Measurements from ENCODE around the gene FBN3. TPM values are rescaled to one million over a fixed set of nuclear protein-coding genes. Genes with fewer than 3 reads are reported as not detected.

Gene FBN3
- polyA plus RNA-seq, 3 donors, result not detected

DNA sequence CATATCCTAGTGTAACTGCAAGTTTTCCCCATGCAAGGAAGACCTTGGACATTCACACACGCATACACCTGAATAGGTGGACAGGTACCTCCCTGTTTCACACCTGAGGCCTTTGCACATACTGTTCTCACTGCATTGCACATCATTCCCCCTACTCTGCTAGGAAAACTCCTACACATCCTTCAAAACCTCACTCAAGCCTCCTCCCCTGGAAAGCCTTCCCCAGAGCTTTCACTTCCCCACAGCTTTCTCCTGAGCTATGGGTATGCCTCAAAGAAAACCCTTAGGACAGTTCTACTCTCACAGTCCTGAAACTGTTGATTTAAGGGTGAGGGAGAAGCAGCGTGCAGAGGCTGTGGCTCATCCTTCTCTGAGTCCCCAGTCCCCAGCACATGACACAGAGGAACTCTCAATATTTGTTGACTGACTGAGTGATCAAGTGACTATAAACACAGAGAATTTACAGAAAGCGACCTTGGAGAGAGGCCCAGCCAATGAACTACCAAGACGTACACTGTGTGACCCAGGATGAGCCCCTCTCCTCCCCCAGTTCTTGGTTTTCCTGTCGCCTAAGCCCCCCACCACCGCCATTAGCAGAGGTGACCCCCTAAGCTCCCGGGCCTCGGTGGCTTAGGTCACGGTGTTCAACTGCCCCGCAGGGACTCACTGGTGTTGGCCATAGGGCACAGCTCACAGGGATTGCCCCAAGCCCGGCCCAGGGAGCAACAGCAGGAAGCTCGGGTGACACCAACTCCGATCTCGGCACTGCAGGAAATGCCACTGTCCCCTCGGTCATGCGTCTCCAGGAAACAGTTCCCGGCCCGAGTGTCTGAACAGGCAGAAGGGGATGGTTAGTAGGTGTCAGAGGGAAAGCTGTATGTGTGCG lies 40.6 kb downstream of the FBN3 start:
- H3K36me3 Mint-ChIP-seq, result no peaks in the 10 kb centered on the region
- no peaks in the 10 kb centered on the region for H3K4me1 ChIP-seq (ENCODE audit: control insufficient read depth in 1 of 2, insufficient read depth in 2 of 2, low read length in 2 of 2)
- H3K4me3 Mint-ChIP-seq, result peak overlapping the region in 1 of 2 donors; percentile 23
- intact Hi-C loops (cut with micrococcal nuclease), result no loop called here
- DNase-seq, result no peak
- no peaks in the 10 kb centered on the region for H3K27me3 ChIP-seq (ENCODE audit: control insufficient read depth in 2 of 2, insufficient read depth in 2 of 2, low read length in 2 of 2)
- no peaks in the 10 kb centered on the region for H3K79me2 ChIP-seq (ENCODE audit: insufficient read depth, low read length)
- H3K27ac Mint-ChIP-seq, result no peak overlapping the region
- no peaks in the 10 kb centered on the region for H3K36me3 ChIP-seq (replicated peaks in 1 of 2; ENCODE audit: control insufficient read depth in 1 of 2, insufficient read depth in 2 of 2, low read length in 2 of 2)
- 59% methylated on average over 18 of the region's 19 CpGs for WGBS (ENCODE audit: insufficient coverage)
- H3K9me3 Mint-ChIP-seq, result peaks cover 0 to 10% (median 7%) of the 10 kb centered on the region in 7 donors
- no peaks in the 10 kb centered on the region for H3K9me3 ChIP-seq (replicated peaks in 1 of 2; ENCODE audit: control insufficient read depth in 1 of 2, insufficient read depth in 1 of 2, low read length in 2 of 2)
- H3K27ac ChIP-seq (ENCODE audit: low read depth in 1 of 2, low read length in 2 of 2), result no peak overlapping the region
- peaks cover 12 to 13% (median 13%) of the 10 kb centered on the region in 3 donors for H3K27me3 Mint-ChIP-seq (ENCODE audit: low read depth in 3 of 3)
- no peaks in the 10 kb centered on the region for H3K4me1 Mint-ChIP-seq
- no peak overlapping the region for H3K9ac ChIP-seq (ENCODE audit: insufficient read depth, low read length, poor library complexity, severe bottlenecking)
- TF ChIP-seq, protein P1, sequence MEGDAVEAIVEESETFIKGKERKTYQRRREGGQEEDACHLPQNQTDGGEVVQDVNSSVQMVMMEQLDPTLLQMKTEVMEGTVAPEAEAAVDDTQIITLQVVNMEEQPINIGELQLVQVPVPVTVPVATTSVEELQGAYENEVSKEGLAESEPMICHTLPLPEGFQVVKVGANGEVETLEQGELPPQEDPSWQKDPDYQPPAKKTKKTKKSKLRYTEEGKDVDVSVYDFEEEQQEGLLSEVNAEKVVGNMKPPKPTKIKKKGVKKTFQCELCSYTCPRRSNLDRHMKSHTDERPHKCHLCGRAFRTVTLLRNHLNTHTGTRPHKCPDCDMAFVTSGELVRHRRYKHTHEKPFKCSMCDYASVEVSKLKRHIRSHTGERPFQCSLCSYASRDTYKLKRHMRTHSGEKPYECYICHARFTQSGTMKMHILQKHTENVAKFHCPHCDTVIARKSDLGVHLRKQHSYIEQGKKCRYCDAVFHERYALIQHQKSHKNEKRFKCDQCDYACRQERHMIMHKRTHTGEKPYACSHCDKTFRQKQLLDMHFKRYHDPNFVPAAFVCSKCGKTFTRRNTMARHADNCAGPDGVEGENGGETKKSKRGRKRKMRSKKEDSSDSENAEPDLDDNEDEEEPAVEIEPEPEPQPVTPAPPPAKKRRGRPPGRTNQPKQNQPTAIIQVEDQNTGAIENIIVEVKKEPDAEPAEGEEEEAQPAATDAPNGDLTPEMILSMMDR (IDR thresholded peaks at IDR 0.05), result no peak
- no peaks in the 10 kb centered on the region for H4K20me1 ChIP-seq (ENCODE audit: insufficient read depth, low read length)
- H2AFZ ChIP-seq (ENCODE audit: insufficient read depth, low read depth, low read length, poor library complexity, severe bottlenecking), result no peak overlapping the region
- no peak overlapping the region for H3K4me3 ChIP-seq (replicated peaks in 1 of 3; ENCODE audit: low read depth in 2 of 3, low read length in 3 of 3)
- H3K4me2 ChIP-seq (replicated peaks; ENCODE audit: extremely low read depth, low read length, poor library complexity, severe bottlenecking), result no peak overlapping the region

DNA sequence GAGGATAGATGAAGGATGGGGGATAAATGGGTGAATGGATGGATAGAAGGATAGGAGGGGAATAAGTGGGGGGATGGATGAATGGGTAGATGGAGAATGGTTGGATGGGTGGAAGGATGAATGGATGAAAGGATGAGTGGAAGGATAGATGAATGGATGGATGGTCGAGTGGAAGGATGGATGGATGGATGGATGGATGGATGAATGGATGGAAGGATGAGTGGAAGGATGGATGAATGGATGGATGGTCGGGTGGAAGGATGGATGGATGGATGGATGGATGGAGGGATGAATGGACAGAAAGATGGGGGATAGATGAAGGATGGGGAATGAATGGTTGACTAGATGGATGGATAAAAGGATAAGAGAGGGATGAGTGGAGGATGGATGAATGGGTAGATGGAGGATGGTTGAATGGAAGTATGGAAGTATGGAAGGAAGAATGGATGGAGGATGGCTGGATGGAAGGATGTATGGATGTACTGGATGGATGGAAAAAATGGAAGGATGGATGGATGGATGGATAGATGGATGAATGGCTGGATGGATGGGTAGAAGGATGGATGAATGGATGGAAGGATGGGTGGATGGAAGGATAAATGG lies 42.0 kb downstream of the FBN3 start:
- H3K27ac ChIP-seq (ENCODE audit: low read depth in 1 of 2, low read length in 2 of 2), result no peak overlapping the region
- peaks cover 0 to 10% (median 7%) of the 10 kb centered on the region in 7 donors for H3K9me3 Mint-ChIP-seq
- no peak overlapping the region for H3K9ac ChIP-seq (ENCODE audit: insufficient read depth, low read length, poor library complexity, severe bottlenecking)
- H3K27me3 ChIP-seq (ENCODE audit: control insufficient read depth in 2 of 2, insufficient read depth in 2 of 2, low read length in 2 of 2), result no peaks in the 10 kb centered on the region
- no peaks in the 10 kb centered on the region for H3K36me3 Mint-ChIP-seq
- no peaks in the 10 kb centered on the region for H3K9me3 ChIP-seq (replicated peaks in 1 of 2; ENCODE audit: control insufficient read depth in 1 of 2, insufficient read depth in 1 of 2, low read length in 2 of 2)
- H2AFZ ChIP-seq (ENCODE audit: insufficient read depth, low read depth, low read length, poor library complexity, severe bottlenecking), result no peak overlapping the region
- no peak for DNase-seq
- peaks cover 11 to 13% (median 12%) of the 10 kb centered on the region in 3 donors for H3K27me3 Mint-ChIP-seq (ENCODE audit: low read depth in 3 of 3)
- H3K79me2 ChIP-seq (ENCODE audit: insufficient read depth, low read length), result no peaks in the 10 kb centered on the region
- no peaks in the 10 kb centered on the region for H4K20me1 ChIP-seq (ENCODE audit: insufficient read depth, low read length)
- H3K4me3 ChIP-seq (replicated peaks in 1 of 3; ENCODE audit: low read depth in 2 of 3, low read length in 3 of 3), result no peak overlapping the region
- H3K4me2 ChIP-seq (replicated peaks; ENCODE audit: extremely low read depth, low read length, poor library complexity, severe bottlenecking), result no peak overlapping the region
- H3K4me3 Mint-ChIP-seq, result no peak overlapping the region
- intact Hi-C loops (cut with micrococcal nuclease), result no loop called here
- 90% methylated on average over 2 of the region's 2 CpGs for WGBS (ENCODE audit: insufficient coverage)
- H3K4me1 ChIP-seq (ENCODE audit: control insufficient read depth in 1 of 2, insufficient read depth in 2 of 2, low read length in 2 of 2), result no peaks in the 10 kb centered on the region
- H3K4me1 Mint-ChIP-seq, result no peaks in the 10 kb centered on the region
- TF ChIP-seq, protein P1 (IDR thresholded peaks at IDR 0.05), result no peak
- H3K27ac Mint-ChIP-seq, result no peak overlapping the region
- H3K36me3 ChIP-seq (replicated peaks in 1 of 2; ENCODE audit: control insufficient read depth in 1 of 2, insufficient read depth in 2 of 2, low read length in 2 of 2), result no peaks in the 10 kb centered on the region
